K562 (cell line): ENCODE data around the gene SLC30A3. TPM values are rescaled to one million over a fixed set of nuclear protein-coding genes. Genes with fewer than 3 reads are reported as not detected.

ENCODE experiments used
- CTCFL ChIP-seq: IDR thresholded peaks from 2 replicates; pipeline ENCODE4 v1.6.1; 2011; ENCODE audit warnings: borderline replicate concordance, low read depth, mild to moderate bottlenecking, moderate library complexity, low read length; ENCODE audit not compliant: insufficient read depth, poor library complexity, severe bottlenecking
- E2F8 ChIP-seq: fragments of 450-650 bp; IDR thresholded peaks from 2 replicates; pipeline ENCODE4 v1.7.1; 2018; ENCODE audit warnings: mild to moderate bottlenecking, low read depth; ENCODE audit not compliant: partially characterized antibody
- EHMT2 ChIP-seq: fragments of 450-650 bp; IDR thresholded peaks from 2 replicates; pipeline ENCODE4 v1.6.1; 2018; ENCODE audit warnings: antibody characterized with exemption
- HNRNPH1 ChIP-seq: fragments of 200-400 bp; formaldehyde crosslinking; optimal IDR thresholded peaks from 2 replicates; pipeline ENCODE3; 2017; ENCODE audit warnings: low read depth, mild to moderate bottlenecking, low read length, moderate library complexity
- ILK ChIP-seq: fragments of 450-650 bp; IDR thresholded peaks from 2 replicates; pipeline ENCODE4 v1.6.1; 2016; ENCODE audit warnings: missing genetic modification characterization, low read depth, mild to moderate bottlenecking, missing compliant biosample characterization, moderate library complexity, borderline replicate concordance
- JUND ChIP-seq, 2 experiments: IDR thresholded peaks; 2 replicates in 1 of 2; 3 replicates in 1 of 2; pipeline ENCODE4 v1.6.1; 2011; ENCODE audit warnings: borderline replicate concordance in 2 of 2, low read depth in 2 of 2, low read length in 2 of 2, improper control_type of control experiment in 1 of 2, missing biosample characterization in 1 of 2, missing genetic modification characterization in 1 of 2, missing genetic modification reagents in 1 of 2
- KLF1 ChIP-seq: fragments of 450-650 bp; IDR thresholded peaks from 2 replicates; pipeline ENCODE4 v1.6.1; 2016; ENCODE audit warnings: missing genetic modification characterization, missing compliant biosample characterization
- MAFK ChIP-seq: IDR thresholded peaks from 2 replicates; pipeline ENCODE4 v1.6.1; 2011; ENCODE audit warnings: low read length, improper control_type of control experiment
- MEIS2 ChIP-seq: fragments of 450-650 bp; IDR thresholded peaks from 2 replicates; pipeline ENCODE4 v1.6.1; 2014; ENCODE audit warnings: mild to moderate bottlenecking; ENCODE audit not compliant: partially characterized antibody
- MTA1 ChIP-seq: fragments of 450-650 bp; IDR thresholded peaks from 2 replicates; pipeline ENCODE4 v1.6.1; 2017; ENCODE audit warnings: borderline replicate concordance
- PCBP2 ChIP-seq: fragments of 200-400 bp; formaldehyde crosslinking; IDR thresholded peaks from 2 replicates; pipeline ENCODE4 v1.6.1; 2018; ENCODE audit warnings: low read length, low read depth, mild to moderate bottlenecking, moderate library complexity; ENCODE audit not compliant: poor library complexity, severe bottlenecking
- PTTG1 ChIP-seq: fragments of 450-650 bp; IDR thresholded peaks from 2 replicates; pipeline ENCODE4 v1.6.1; 2016; ENCODE audit warnings: low read depth, mild to moderate bottlenecking, missing genetic modification characterization, missing compliant biosample characterization
- SMARCC2 ChIP-seq: fragments of 450-650 bp; IDR thresholded peaks from 2 replicates; pipeline ENCODE4 v1.6.1; 2017; ENCODE audit warnings: antibody characterized with exemption, moderate library complexity, mild to moderate bottlenecking, low read depth
- VEZF1 ChIP-seq: fragments of 200-800 bp; sonication (Bioruptor generic); IDR thresholded peaks from 2 replicates; pipeline ENCODE4 v1.6.1; 2017; ENCODE audit warnings: missing genetic modification characterization, missing compliant biosample characterization
- ZEB2 ChIP-seq: fragments of 450-650 bp; IDR thresholded peaks from 2 replicates; pipeline ENCODE4 v1.6.1; 2016
- ZNF224 ChIP-seq: sonication (generic); formaldehyde crosslinking; IDR thresholded peaks from 2 replicates; pipeline ENCODE4 v1.8.0; 2022; ENCODE audit warnings: mild to moderate bottlenecking, missing genetic modification reagents
- ZSCAN29 ChIP-seq: fragments of 450-650 bp; IDR thresholded peaks from 2 replicates; pipeline ENCODE4 v1.6.1; 2017
- polyA plus RNA-seq, 8 experiments: library from polyadenylated mRNA; depleted of rRNA in 4 of 8; stranded (reverse) in 5 of 8; unstranded in 3 of 8; fragments of >200 nt; fragmentation: Nextera tagmentation in 2 of 8; fragmentation: Illumina TruSeq in 1 of 8; extraction: Ambion mirVana in 2 of 8; extraction: Trizol in 1 of 8; gene quantifications; 2 replicates each; pipeline versions ENCODE4 v1.2.1 to v1.2.3, GENCODE V29; 2011 to 2014; ENCODE audit warnings: inconsistent platforms in 1 of 8, missing spikeins in 1 of 8
- total RNA-seq, 7 experiments: library from RNA; depleted of rRNA in 6 of 7; stranded (reverse); fragments of >200 nt in 6 of 7; fragmentation: Illumina TruSeq in 2 of 7; extraction: Trizol in 2 of 7; gene quantifications; 2 replicates each; pipeline versions ENCODE4 v1.2.1 to v1.2.3, GENCODE V29; 2011 to 2021; ENCODE audit warnings: low replicate concordance in 1 of 7
- TF ChIP-seq, protein P1 (sequence below): fragments of 450-650 bp; IDR thresholded peaks from 2 replicates; pipeline ENCODE4 v1.6.1; 2017; ENCODE audit warnings: antibody characterized with exemption

Gene SLC30A3
- total and polyA plus RNA-seq, 9 of the 15 experiments (the other 6 are each of a cell fraction or from before 2014, with no cell fraction given) = 0.03 to 2.7 (median 0.89) TPM; not detected in 1

DNA sequence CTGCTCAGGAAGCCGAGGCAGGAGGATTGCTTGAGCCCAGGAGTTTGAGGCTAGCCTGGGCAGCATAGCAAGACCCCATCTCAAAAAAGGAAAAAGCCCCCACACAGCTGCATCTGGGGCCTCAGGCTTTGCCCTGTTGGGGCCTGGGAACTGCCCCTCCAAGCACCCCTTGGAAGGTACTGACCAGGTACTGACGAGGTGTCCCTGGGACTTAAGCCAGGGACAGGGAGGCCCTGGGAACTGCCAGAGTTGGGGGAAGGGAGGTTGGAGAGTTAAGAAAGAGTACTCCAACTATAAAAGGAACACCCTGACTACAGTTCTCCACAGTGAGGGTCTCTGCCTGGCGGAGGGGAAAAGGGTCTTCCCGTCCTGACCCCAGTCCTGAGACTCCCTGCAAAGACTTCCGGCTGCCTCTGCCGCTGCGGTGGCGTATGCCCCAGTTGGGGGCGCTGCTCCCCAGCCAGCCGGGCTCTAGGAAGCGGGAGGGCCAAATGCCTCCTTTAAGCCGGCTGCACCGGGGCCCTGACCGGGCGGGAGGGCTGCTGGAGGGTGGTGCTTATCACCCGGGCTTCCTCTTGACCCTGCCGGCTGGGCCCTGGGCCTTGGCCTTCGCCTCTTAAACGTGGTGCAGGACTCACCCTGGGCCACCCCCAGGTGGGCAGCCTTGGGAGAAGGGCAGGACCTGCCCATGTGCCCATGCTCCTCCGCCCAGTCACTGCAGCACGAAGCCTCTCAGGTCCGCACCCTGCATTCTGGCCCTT, 12.8 kb downstream of the SLC30A3 start (continued):
- TF ChIP-seq CTCFL (peak; percentile 54), E2F8 (no peak), ZNF224 (CRISPR knock-in tag) (no peak), VEZF1 (CRISPR knock-in tag) (peak; percentile 70), MAFK (no peak), ZEB2 (no peak), KLF1 (tag) (0 out of 2 replicates have a peak, but pooled peaks have one; percentile 25), ILK (no peak), SMARCC2 (no peak), PTTG1 (tag) (no peak), EHMT2 (no peak), HNRNPH1 (no peak), MEIS2 (no peak), PCBP2 (no peak), JUND (IDR thresholded peaks at IDR 0.05; ENCODE audit: borderline replicate concordance, low read depth, low read length) (peak; percentile 64; the same call in 1 of the 2 replicates), JUND (tag; IDR thresholded peaks at IDR 0.05; ENCODE audit: borderline replicate concordance, low read depth, low read length) (peak; percentile 23; the same call in 1 of the 3 replicates), MTA1 (no peak), ZSCAN29 (no peak)
- TF ChIP-seq, protein P1, sequence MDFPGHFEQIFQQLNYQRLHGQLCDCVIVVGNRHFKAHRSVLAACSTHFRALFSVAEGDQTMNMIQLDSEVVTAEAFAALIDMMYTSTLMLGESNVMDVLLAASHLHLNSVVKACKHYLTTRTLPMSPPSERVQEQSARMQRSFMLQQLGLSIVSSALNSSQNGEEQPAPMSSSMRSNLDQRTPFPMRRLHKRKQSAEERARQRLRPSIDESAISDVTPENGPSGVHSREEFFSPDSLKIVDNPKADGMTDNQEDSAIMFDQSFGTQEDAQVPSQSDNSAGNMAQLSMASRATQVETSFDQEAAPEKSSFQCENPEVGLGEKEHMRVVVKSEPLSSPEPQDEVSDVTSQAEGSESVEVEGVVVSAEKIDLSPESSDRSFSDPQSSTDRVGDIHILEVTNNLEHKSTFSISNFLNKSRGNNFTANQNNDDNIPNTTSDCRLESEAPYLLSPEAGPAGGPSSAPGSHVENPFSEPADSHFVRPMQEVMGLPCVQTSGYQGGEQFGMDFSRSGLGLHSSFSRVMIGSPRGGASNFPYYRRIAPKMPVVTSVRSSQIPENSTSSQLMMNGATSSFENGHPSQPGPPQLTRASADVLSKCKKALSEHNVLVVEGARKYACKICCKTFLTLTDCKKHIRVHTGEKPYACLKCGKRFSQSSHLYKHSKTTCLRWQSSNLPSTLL = no peak
